A549 (cell line): Measurements from ENCODE around the gene EXTL1. TPM values are rescaled to one million over a fixed set of nuclear protein-coding genes. Genes with fewer than 3 reads are reported as not detected.

Experiments
- ATAC-seq, 2 experiments: fragments of 200-7000 bp in 1 of 2; fragments of >200 bp in 1 of 2; cut with Nextera tagmentation in 1 of 2; cut with Tn5 transposase in 1 of 2; 3 replicates each; pipeline versions ENCODE4 v1.8.0 to v1.9.1; 2018 to 2020; ENCODE audit warnings: mild to moderate bottlenecking in 1 of 2, moderate library complexity in 1 of 2
- CTCF ChIA-PET: fragments of 300-600 bp; sonication (Branson Sonifier 250); formaldehyde crosslinking; extraction: SDS; loops from one replicate; lab custom pipeline; 2021; ENCODE audit warnings: antibody characterized with exemption, inconsistent platforms; lab: Yijun Ruan, JAX
- POLR2A ChIA-PET: fragments of 350-600 bp; formaldehyde crosslinking; extraction: SDS; loops from one replicate; lab custom pipeline; 2021; ENCODE audit warnings: antibody characterized with exemption, inconsistent platforms; lab: Yijun Ruan, JAX
- DNase-seq, 2 experiments: peaks; one replicate each; pipeline versions ENCODE4 v3.0.0 to v3.0.0-alpha.2; 2011 to 2016; ENCODE audit warnings: low read depth in 1 of 2, low spot score in 1 of 2
- FAIRE-seq: peaks from 2 replicates; lab custom pipeline; 2011; peaks lifted over from hg19 to GRCh38; lab: Jason Lieb, UNC
- H3K27ac ChIP-seq, 2 experiments: fragments of >200 bp; sonication (Bioruptor Twin); formaldehyde crosslinking; 3 replicates each; pipeline ENCODE4 v1.5.1; 2016 to 2017
- H3K4me1 ChIP-seq: fragments of >200 bp; sonication (Bioruptor Twin); formaldehyde crosslinking; 3 replicates; pipeline ENCODE4 v1.6.1; 2016
- H3K4me2 ChIP-seq: fragments of >200 bp; sonication (Bioruptor Twin); formaldehyde crosslinking; 3 replicates; pipeline ENCODE4 v1.6.1; 2016
- H3K4me3 ChIP-seq: fragments of >200 bp; sonication (Bioruptor Twin); formaldehyde crosslinking; 3 replicates; pipeline ENCODE4 v1.5.1; 2016
- H3K9me3 ChIP-seq: fragments of >200 bp; sonication (Bioruptor Twin); formaldehyde crosslinking; 3 replicates; pipeline ENCODE4 v1.6.1; 2016
- ATOH8 ChIP-seq: fragments of 250-450 bp; sonication (Bioruptor Pico); IDR thresholded peaks from 2 replicates; pipeline ENCODE4 v1.5.0; 2020; ENCODE audit warnings: low read depth, mild to moderate bottlenecking, moderate library complexity
- BCL3 ChIP-seq: fragments of >200 bp; sonication (Bioruptor Twin); formaldehyde crosslinking; IDR thresholded peaks from 3 replicates; pipeline ENCODE4 v1.6.1; 2016
- BHLHE40 ChIP-seq: IDR thresholded peaks from 2 replicates; pipeline ENCODE4 v1.6.1; 2012; ENCODE audit warnings: low read depth, low read length, inconsistent platforms
- CHD4 ChIP-seq: fragments of 200-600 bp; sonication (generic); IDR thresholded peaks from 2 replicates; pipeline ENCODE4 v1.6.1; 2016; ENCODE audit warnings: antibody characterized with exemption, mild to moderate bottlenecking, borderline replicate concordance
- CTCF ChIP-seq: fragments of >200 bp; sonication (Bioruptor Twin); formaldehyde crosslinking; IDR thresholded peaks from 3 replicates; pipeline ENCODE4 v1.5.1; 2016
- E2F6 ChIP-seq: IDR thresholded peaks from 2 replicates; pipeline ENCODE4 v1.6.1; 2012; ENCODE audit warnings: low read depth, borderline replicate concordance
- ELK1 ChIP-seq: fragments of 150-350 bp; IDR thresholded peaks from 2 replicates; pipeline ENCODE4 v1.6.1; 2014; ENCODE audit warnings: low read depth, mild to moderate bottlenecking, low read length
- ESRRA ChIP-seq: fragments of 150-350 bp; IDR thresholded peaks from 2 replicates; pipeline ENCODE4 v1.6.1; 2014; ENCODE audit warnings: mild to moderate bottlenecking, low read length, borderline replicate concordance
- HDAC2 ChIP-seq: fragments of 200-600 bp; sonication (generic); IDR thresholded peaks from 2 replicates; pipeline ENCODE4 v1.6.1; 2016
- HES2 ChIP-seq: fragments of >200 bp; sonication (Bioruptor Twin); formaldehyde crosslinking; IDR thresholded peaks from 2 replicates; pipeline ENCODE4 v1.6.1; 2016
- HOXB5 ChIP-seq: fragments of 250-450 bp; sonication (Bioruptor Pico); IDR thresholded peaks from 2 replicates; pipeline ENCODE4 v1.5.0; 2020; ENCODE audit warnings: mild to moderate bottlenecking, moderate library complexity
- KDM1A ChIP-seq: fragments of 200-600 bp; sonication (generic); IDR thresholded peaks from 2 replicates; pipeline ENCODE4 v1.6.1; 2016; ENCODE audit warnings: low read depth, mild to moderate bottlenecking
- MAFK ChIP-seq: fragments of 450-650 bp; IDR thresholded peaks from 2 replicates; pipeline ENCODE4 v1.6.1; 2014; ENCODE audit not compliant: partially characterized antibody
- NFE2L2 ChIP-seq: fragments of 150-350 bp; conservative IDR thresholded peaks from 2 replicates; pipeline ENCODE4 v1.6.1; 2014; ENCODE audit warnings: low read length
- NPAS2 ChIP-seq: fragments of 250-450 bp; sonication (Bioruptor Pico); IDR thresholded peaks from 2 replicates; pipeline ENCODE4 v1.8.0; 2022; ENCODE audit warnings: mild to moderate bottlenecking, moderate library complexity, borderline replicate concordance
- POLR2A ChIP-seq: IDR thresholded peaks from 2 replicates; pipeline ENCODE4 v1.6.1; 2012; ENCODE audit warnings: mild to moderate bottlenecking, low read length
- RCOR1 ChIP-seq: fragments of 150-350 bp; IDR thresholded peaks from 2 replicates; pipeline ENCODE4 v1.6.1; 2014; ENCODE audit warnings: antibody characterized with exemption, low read length, low read depth
- RFX5 ChIP-seq: fragments of 450-650 bp; IDR thresholded peaks from 2 replicates; pipeline ENCODE4 v1.7.1; 2014; ENCODE audit warnings: antibody characterized with exemption, mild to moderate bottlenecking, moderate library complexity
- USF2 ChIP-seq: fragments of 450-650 bp; IDR thresholded peaks from 2 replicates; pipeline ENCODE4 v1.6.1; 2014; ENCODE audit warnings: antibody characterized with exemption
- ZC3H11A ChIP-seq: fragments of 450-650 bp; IDR thresholded peaks from 2 replicates; pipeline ENCODE4 v1.6.1; 2014; ENCODE audit warnings: antibody characterized with exemption, mild to moderate bottlenecking
- ZNF302 ChIP-seq: fragments of 250-450 bp; sonication (Bioruptor Pico); IDR thresholded peaks from 2 replicates; pipeline ENCODE4 v1.9.0; 2021; ENCODE audit warnings: inconsistent platforms, mild to moderate bottlenecking, moderate library complexity
- WGBS: methylation state at CpG from one replicate; pipeline ENCODE4 v1.1.6; 2017; ENCODE audit errors: missing lambda C conversion rate; 5-methylcytosine and 5-hydroxymethylcytosine counted together
- polyA plus RNA-seq, 4 experiments: library from polyadenylated mRNA; depleted of rRNA in 3 of 4; stranded (reverse); fragments of >200 nt; fragmentation: RNase III in 1 of 4; extraction: RNeasy Plus Mini Kit Qiagen cat#74134 plus additional on column Dnase treatment in 1 of 4; gene quantifications; 2 replicates in 3 of 4; 3 replicates in 1 of 4; pipeline ENCODE4 v1.2.3, GENCODE V29; 2011 to 2017

Gene EXTL1
- polyA plus RNA-seq, 2 of the 4 experiments (the other 2 are of a cell fraction) = 0.03 to 0.04 TPM

GRCh38 chr1:26037904-26038303, 16.3 kb downstream of the EXTL1 start:
- Histone ChIP-seq H3K9me3 (no peaks in the 10 kb centered on the region), H3K4me2 (no peak overlapping the region), H3K27ac (no peak overlapping the region; a peak in 1 of 6 replicates), H3K4me3 (no peak overlapping the region), H3K4me1 (peaks cover 11% of the 10 kb centered on the region)
- POLR2A ChIA-PET = no interaction called here
- no peak for FAIRE-seq
- no peak for DNase-seq
- WGBS = 93% methylated on average over 4 of the region's 6 CpGs
- TF ChIP-seq POLR2A (no peak), RCOR1 (no peak), ELK1 (no peak), BHLHE40 (no peak), E2F6 (no peak), NFE2L2 (no peak), HES2 (no peak)
- CTCF ChIA-PET = interaction anchor here (1.2 to 1.7 kb wide), 3 partner anchors 21 to 107 kb away, joined by 3 to 8 read pairs (median 4); no protein-coding TSS in a partner anchor
- ATAC-seq = no peak

- no peak for DNase-seq
- Histone ChIP-seq H3K4me2 (no peak overlapping the region), H3K4me3 (no peak overlapping the region), H3K4me1 (peaks cover 11% of the 10 kb centered on the region), H3K9me3 (no peaks in the 10 kb centered on the region), H3K27ac (no peak overlapping the region)
- ChIA-PET CTCF (interaction anchor here (1.0 to 1.7 kb wide), 5 partner anchors 20 to 143 kb away, joined by 3 to 8 read pairs (median 4); no protein-coding TSS in a partner anchor), POLR2A (no interaction called here)
- 83% methylated on average over 2 of the region's 6 CpGs for WGBS
- no peak for ATAC-seq
- no peak for FAIRE-seq
- no peak for TF ChIP-seq ZC3H11A
- TF ChIP-seq ESRRA = no peak
- no peak for TF ChIP-seq HOXB5 (CRISPR knock-in tag)
- TF ChIP-seq USF2 = no peak
- no peak for TF ChIP-seq KDM1A
- TF ChIP-seq HDAC2 = no peak
- no peak for TF ChIP-seq ZNF302
- no peak for TF ChIP-seq MAFK
- TF ChIP-seq RFX5 = no peak
- no peak for TF ChIP-seq CHD4
- TF ChIP-seq ATOH8 (CRISPR knock-in tag) = no peak
- TF ChIP-seq NPAS2 = no peak
- TF ChIP-seq CTCF = no peak
- no peak for TF ChIP-seq BCL3
Measured at GRCh38 chr1:26038477-26038876, 16.9 kb downstream of the EXTL1 start.
